Measurements from ENCODE around the gene ECD.
A peak's percentile ranks its signal among the peaks of the same experiment; 100 is the strongest.

ECD gene

GRCh38 chr10:73096041-73096448 is 71.8 kb downstream of the ECD start:
- peak; percentile 79 for DNase-seq

GRCh38 chr10:73095481-73096021 is 72.3 kb downstream of the ECD start:
- peak; percentile 58 for DNase-seq

GRCh38 chr10:73094986-73095480 is 72.8 kb downstream of the ECD start:
- no peak for DNase-seq

GRCh38 chr10:73093922-73094850 is 73.6 kb downstream of the ECD start:
- no peak for DNase-seq

GRCh38 chr10:73092830-73093229 is 75.0 kb downstream of the ECD start:
- no peak for DNase-seq

- no peak for DNase-seq
Observed at GRCh38 chr10:73088304-73088703, 79.5 kb downstream of the ECD start.

GRCh38 chr10:73086816-73087215 is 81.0 kb downstream of the ECD start:
- DNase-seq: no peak

- DNase-seq: no peak
Observed at GRCh38 chr10:73084209-73084608, 83.6 kb downstream of the ECD start.
